Inflammatory macrophage treated with lipopolysaccharide for 1 hour (primary cell): ENCODE measurements around the gene DPM1.
A peak's percentile ranks its signal among the peaks of the same experiment; 100 is the strongest.

Experiments used
- DNase-seq, 2 donors: peaks; one replicate each; pipeline ENCODE4 v3.0.0-alpha.2; 2020 to 2022

The DPM1 gene

GRCh38 chr20:50957798-50958614 is at the start of gene DPM1:
Gene DPM1, minus strand, starts transcription at chr20:50958532. Its CDS starts 9 bp downstream, at chr20:50958523.
- peak; percentile 47 to 78 for DNase-seq

- no peak for DNase-seq
Observed at GRCh38 chr20:51005214-51005613, 46.9 kb upstream of the DPM1 start.

GRCh38 chr20:51004781-51005180 is 46.4 kb upstream of the DPM1 start:
- no peak for DNase-seq

GRCh38 chr20:51004305-51004727 is 46.0 kb upstream of the DPM1 start:
- no peak for DNase-seq

GRCh38 chr20:51003753-51004152 is 45.4 kb upstream of the DPM1 start:
- no peak for DNase-seq

GRCh38 chr20:51002633-51003032 is 44.3 kb upstream of the DPM1 start:
- DNase-seq = no peak

- DNase-seq = no peak
Observed at GRCh38 chr20:51001430-51002265, 43.3 kb upstream of the DPM1 start.

GRCh38 chr20:50999355-50999754 is 41.0 kb upstream of the DPM1 start:
- DNase-seq = no peak

GRCh38 chr20:50996901-50997865 is 38.9 kb upstream of the DPM1 start:
- DNase-seq = no peak

- DNase-seq = no peak
Observed at GRCh38 chr20:50995506-50995905, 37.2 kb upstream of the DPM1 start.

- DNase-seq = no peak
Observed at GRCh38 chr20:50993876-50994275, 35.5 kb upstream of the DPM1 start.

GRCh38 chr20:50992733-50993457 is 34.6 kb upstream of the DPM1 start:
- DNase-seq = peak; percentile 22 to 77

GRCh38 chr20:50992336-50992732 is 34.0 kb upstream of the DPM1 start:
- no peak for DNase-seq

GRCh38 chr20:50991076-50991475 is 32.7 kb upstream of the DPM1 start:
- no peak for DNase-seq

- DNase-seq = peak; percentile 65 to 95
Observed at GRCh38 chr20:50987493-50988210, 29.3 kb upstream of the DPM1 start.

GRCh38 chr20:50983321-50983720 is 25.0 kb upstream of the DPM1 start:
- peak; percentile 44 to 56 for DNase-seq

- peak; percentile 54 to 57 for DNase-seq
Observed at GRCh38 chr20:50982363-50982762, 24.0 kb upstream of the DPM1 start.

GRCh38 chr20:50981714-50982048 is 23.3 kb upstream of the DPM1 start:
- no peak for DNase-seq

- DNase-seq = peak; percentile 47 to 86
Observed at GRCh38 chr20:50980851-50981713, 22.8 kb upstream of the DPM1 start.

GRCh38 chr20:50980071-50980681 is 21.8 kb upstream of the DPM1 start:
- DNase-seq = peak; percentile 95 to 98
